B cell (primary cell): ENCODE results near the gene ARHGEF7. TPM values are rescaled to one million over a fixed set of nuclear protein-coding genes. Genes with fewer than 3 reads are reported as not detected.

ENCODE experiments used
- ATAC-seq: fragments of 200-7000 bp; cut with Tn5 transposase; one replicate; pipeline ENCODE4 v1.10.0; 2021; ENCODE audit warnings: low read depth, mild to moderate bottlenecking, moderate number of reproducible peaks, moderate library complexity
- CTCF ChIA-PET: fragments of 350-600 bp; sonication (Branson Sonifier 250); formaldehyde crosslinking; loops from one replicate; lab custom pipeline; 2021; ENCODE audit warnings: antibody characterized with exemption, inconsistent platforms; lab: Charles Lee
- POLR2A ChIA-PET: fragments of 350-600 bp; sonication (Branson Sonifier 250); formaldehyde crosslinking; loops from one replicate; lab custom pipeline; 2021; ENCODE audit warnings: antibody characterized with exemption; lab: Charles Lee
- DNase-seq: peaks from one replicate; pipeline ENCODE4 v3.0.0; 2013
- H2AFZ ChIP-seq: 2 replicates; pipeline ENCODE4 v1.6.1; 2012; ENCODE audit warnings: mild to moderate bottlenecking, low read depth, low read length; ENCODE audit not compliant: insufficient read depth, poor library complexity, severe bottlenecking
- H3K27ac ChIP-seq, 2 donors: 1 replicate in 1 of 2; 2 replicates in 1 of 2; pipeline ENCODE4 v1.5.1; 2012 to 2013; ENCODE audit warnings: low read length in 2 of 2, mild to moderate bottlenecking in 2 of 2, moderate library complexity in 1 of 2
- H3K27me3 ChIP-seq, 4 experiments: fragments of 200-600 bp in 1 of 4; sonication (generic) in 1 of 4; replicated peaks in 1 of 4; 1 replicate in 2 of 4; 2 replicates in 2 of 4; pipeline versions ENCODE4 v1.6.1 to v1.7.0; 2013 to 2016; ENCODE audit warnings: low read length in 3 of 4, mild to moderate bottlenecking in 2 of 4, mixed read lengths in 1 of 4, moderate library complexity in 1 of 4; ENCODE audit not compliant: insufficient read depth in 4 of 4, control insufficient read depth in 3 of 4; ENCODE audit errors: control extremely low read depth in 1 of 4
- H3K36me3 ChIP-seq, 2 experiments: replicated peaks in 1 of 2; 1 replicate in 1 of 2; 2 replicates in 1 of 2; pipeline versions ENCODE4 v1.6.1 to v1.7.1; 2013; ENCODE audit warnings: low read length in 1 of 2; ENCODE audit not compliant: insufficient read depth in 2 of 2, control insufficient read depth in 1 of 2; ENCODE audit errors: control extremely low read depth in 1 of 2, extremely low read depth in 1 of 2
- H3K4me1 ChIP-seq, 2 donors: fragments of 200-600 bp in 1 of 2; sonication (generic) in 1 of 2; 1 replicate in 1 of 2; 2 replicates in 1 of 2; pipeline versions ENCODE4 v1.5.1 to v1.6.1; 2013 to 2017; ENCODE audit warnings: low read length in 2 of 2; ENCODE audit not compliant: control insufficient read depth in 2 of 2, insufficient read depth in 2 of 2
- H3K4me2 ChIP-seq: replicated peaks from 2 replicates; pipeline ENCODE3; 2012; ENCODE audit warnings: mild to moderate bottlenecking, low read depth, low read length; ENCODE audit not compliant: poor library complexity, severe bottlenecking
- H3K4me3 ChIP-seq, 5 experiments: fragments of 200-600 bp in 1 of 5; sonication (generic) in 1 of 5; 1 replicate in 3 of 5; 2 replicates in 2 of 5; pipeline versions ENCODE4 v1.5.1 to v1.7.0; 2011 to 2016; ENCODE audit warnings: low read length in 4 of 5, mild to moderate bottlenecking in 4 of 5, low read depth in 2 of 5, control low read depth in 1 of 5, moderate library complexity in 1 of 5; ENCODE audit not compliant: insufficient read depth in 1 of 5; ENCODE audit errors: control extremely low read depth in 1 of 5, extremely low read depth in 1 of 5
- H3K79me2 ChIP-seq: fragments of 200-600 bp; sonication (generic); one replicate; pipeline ENCODE4 v1.6.0; 2016; ENCODE audit warnings: low read length; ENCODE audit not compliant: control insufficient read depth, insufficient read depth
- H3K9ac ChIP-seq: fragments of 200-600 bp; sonication (generic); 2 replicates; pipeline ENCODE4 v1.6.1; 2017; ENCODE audit warnings: mild to moderate bottlenecking, low read length, moderate library complexity
- H3K9me3 ChIP-seq, 3 donors: one replicate each; pipeline versions ENCODE4 v1.6.1 to v1.7.1; 2013; ENCODE audit warnings: low read length in 2 of 3; ENCODE audit not compliant: control insufficient read depth in 2 of 3, insufficient read depth in 1 of 3; ENCODE audit errors: control extremely low read depth in 1 of 3
- H4K20me1 ChIP-seq: 2 replicates; pipeline ENCODE4 v1.6.0; 2012; ENCODE audit warnings: mild to moderate bottlenecking, low read length; ENCODE audit not compliant: insufficient read depth, control insufficient read depth, poor library complexity, severe bottlenecking
- H3K27ac Mint-ChIP-seq: one replicate; pipeline ENCODE4 v1.8.0; 2021; ENCODE audit warnings: mixed read lengths
- H3K27me3 Mint-ChIP-seq: one replicate; pipeline ENCODE4 v1.8.0; 2021; ENCODE audit warnings: mixed read lengths
- H3K4me1 Mint-ChIP-seq: one replicate; pipeline ENCODE4 v1.8.0; 2021; ENCODE audit warnings: mixed read lengths
- H3K4me3 Mint-ChIP-seq: one replicate; pipeline ENCODE4 v1.8.0; 2021; ENCODE audit warnings: mixed read lengths
- H3K9me3 Mint-ChIP-seq: one replicate; pipeline ENCODE4 v1.8.0; 2022; ENCODE audit warnings: mixed read lengths; ENCODE audit not compliant: insufficient read depth
- EZH2 ChIP-seq: IDR thresholded peaks from 2 replicates; pipeline ENCODE4 v1.6.1; 2012; ENCODE audit warnings: borderline replicate concordance, low read depth, mild to moderate bottlenecking, moderate library complexity, low read length; ENCODE audit not compliant: insufficient read depth, poor library complexity, severe bottlenecking
- WGBS: methylation state at CpG from one replicate; pipeline ENCODE4 v1.1.5; 2013; ENCODE audit warnings: missing lambda C conversion rate; ENCODE audit not compliant: insufficient coverage; 5-methylcytosine and 5-hydroxymethylcytosine counted together
- intact Hi-C: fragments of 100-400 bp; cut with micrococcal nuclease; formaldehyde crosslinking; loops from one replicate; pipeline ENCODE4 v1.10.0; 2022
- polyA plus RNA-seq: library from polyadenylated mRNA; depleted of rRNA; stranded (reverse); fragments of >200 nt; gene quantifications from 2 replicates; pipeline ENCODE4 v1.2.3, GENCODE V29; 2012
- total RNA-seq, 2 donors: library from RNA; stranded (reverse); fragments of 120-200 nt in 1 of 2; gene quantifications; 1 replicate in 1 of 2; 2 replicates in 1 of 2; pipeline versions ENCODE4 v1.2.3 to v1.2.4, GENCODE V29; 2013 to 2022
- TF ChIP-seq, protein P1 (sequence below): fragments of 200-600 bp; IDR thresholded peaks from one replicate; pipeline ENCODE4 v1.8.0; 2022; ENCODE audit warnings: antibody characterized with exemption, mild to moderate bottlenecking

Gene ARHGEF7
- total and polyA plus RNA-seq, 2 donors (not counting 1 experiment from before 2014, with no cell fraction given): 62.3 to 125 TPM

GRCh38 chr13:111225166-111225565 lies 110.1 kb downstream of the ARHGEF7 start:
- Histone ChIP-seq H4K20me1 (peaks cover 64% of the 10 kb centered on the region), H3K79me2 (peaks cover 79% of the 10 kb centered on the region), H3K4me2 (no peak overlapping the region), H3K9ac (no peak overlapping the region), H3K27ac (no peak overlapping the region), H3K4me1 (no peaks in the 10 kb centered on the region), H3K36me3 (peaks cover 5 to 47% of the 10 kb centered on the region in 2 experiments), H2AFZ (no peak overlapping the region), H3K27me3 (no peaks in the 10 kb centered on the region), H3K9me3 (no peaks in the 10 kb centered on the region), H3K4me3 (no peak overlapping the region)
- Mint-ChIP-seq H3K4me1 (peaks cover 14% of the 10 kb centered on the region), H3K9me3 (no peaks in the 10 kb centered on the region), H3K4me3 (no peak overlapping the region), H3K27me3 (no peaks in the 10 kb centered on the region), H3K27ac (no peak overlapping the region)
- ChIA-PET POLR2A (no interaction called here), CTCF (interaction anchor here (0.8 to 7.1 kb wide), 16 partner anchors 9 to 1381 kb away, joined by 3 to 95 read pairs (median 4); no protein-coding TSS in a partner anchor)
- DNase-seq (no peak), ATAC-seq (no peak)
- intact Hi-C loops: no loop called here
- WGBS: 90% methylated on average over 2 of the region's 6 CpGs
- TF ChIP-seq EZH2: no peak
- TF ChIP-seq, protein P1, sequence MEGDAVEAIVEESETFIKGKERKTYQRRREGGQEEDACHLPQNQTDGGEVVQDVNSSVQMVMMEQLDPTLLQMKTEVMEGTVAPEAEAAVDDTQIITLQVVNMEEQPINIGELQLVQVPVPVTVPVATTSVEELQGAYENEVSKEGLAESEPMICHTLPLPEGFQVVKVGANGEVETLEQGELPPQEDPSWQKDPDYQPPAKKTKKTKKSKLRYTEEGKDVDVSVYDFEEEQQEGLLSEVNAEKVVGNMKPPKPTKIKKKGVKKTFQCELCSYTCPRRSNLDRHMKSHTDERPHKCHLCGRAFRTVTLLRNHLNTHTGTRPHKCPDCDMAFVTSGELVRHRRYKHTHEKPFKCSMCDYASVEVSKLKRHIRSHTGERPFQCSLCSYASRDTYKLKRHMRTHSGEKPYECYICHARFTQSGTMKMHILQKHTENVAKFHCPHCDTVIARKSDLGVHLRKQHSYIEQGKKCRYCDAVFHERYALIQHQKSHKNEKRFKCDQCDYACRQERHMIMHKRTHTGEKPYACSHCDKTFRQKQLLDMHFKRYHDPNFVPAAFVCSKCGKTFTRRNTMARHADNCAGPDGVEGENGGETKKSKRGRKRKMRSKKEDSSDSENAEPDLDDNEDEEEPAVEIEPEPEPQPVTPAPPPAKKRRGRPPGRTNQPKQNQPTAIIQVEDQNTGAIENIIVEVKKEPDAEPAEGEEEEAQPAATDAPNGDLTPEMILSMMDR: no peak

DNA sequence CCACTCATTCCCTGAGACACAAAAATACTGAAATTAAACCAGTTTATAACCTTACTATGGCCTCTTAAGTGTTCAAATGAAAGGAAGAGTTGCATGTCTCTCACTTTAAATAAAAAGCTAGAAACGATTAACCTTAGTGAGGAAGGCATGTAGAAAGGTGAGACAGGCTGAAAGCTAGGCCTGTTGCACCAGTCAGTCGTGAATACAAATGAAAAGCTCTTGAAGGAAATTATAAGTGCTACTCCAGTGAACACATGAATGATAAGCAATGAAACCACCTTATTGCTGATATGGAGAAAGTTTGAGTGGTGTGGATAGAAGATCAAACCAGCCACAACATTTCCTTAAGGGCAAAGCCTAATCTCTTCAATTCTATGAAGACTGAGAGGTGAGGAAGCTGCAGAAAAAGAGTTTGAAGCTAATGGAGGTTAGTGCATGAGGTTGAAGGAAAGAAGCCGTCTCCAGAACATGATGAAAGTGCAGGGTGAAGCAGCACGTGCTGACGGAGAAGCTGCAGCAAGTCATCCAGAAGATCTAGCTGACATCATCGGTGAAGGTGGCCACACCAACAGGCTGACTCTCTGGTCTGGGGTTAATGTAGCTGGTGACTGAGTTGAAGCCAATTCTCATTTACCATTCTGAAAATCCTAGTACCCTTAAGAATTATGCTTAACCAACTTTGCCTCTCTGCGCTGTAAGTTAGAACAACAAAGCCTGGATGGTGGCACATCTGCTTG lies 110.9 kb downstream of the ARHGEF7 start:
- ATAC-seq (no peak), DNase-seq (no peak)
- peaks cover 85% of the 10 kb centered on the region for H3K79me2 ChIP-seq
- H3K4me3 ChIP-seq: no peak overlapping the region
- no peaks in the 10 kb centered on the region for H3K4me1 ChIP-seq
- H3K27me3 Mint-ChIP-seq: no peaks in the 10 kb centered on the region
- H3K27me3 ChIP-seq: no peaks in the 10 kb centered on the region
- H4K20me1 ChIP-seq: peaks cover 66% of the 10 kb centered on the region
- WGBS: 100% methylated on average over 4 of the region's 7 CpGs
- H3K9ac ChIP-seq: no peak overlapping the region
- no peaks in the 10 kb centered on the region for H3K9me3 Mint-ChIP-seq
- no peak overlapping the region for H3K27ac ChIP-seq
- no peak overlapping the region for H2AFZ ChIP-seq
- POLR2A ChIA-PET: no interaction called here
- intact Hi-C loops: no loop called here
- peaks cover 0 to 46% of the 10 kb centered on the region in 2 experiments for H3K36me3 ChIP-seq
- H3K9me3 ChIP-seq: no peaks in the 10 kb centered on the region
- H3K27ac Mint-ChIP-seq: no peak overlapping the region
- H3K4me1 Mint-ChIP-seq: peaks cover 14% of the 10 kb centered on the region
- TF ChIP-seq, protein P1: no peak
- no peak for TF ChIP-seq EZH2
- CTCF ChIA-PET: interaction anchor here (0.8 to 7.1 kb wide), 7 partner anchors 8 to 770 kb away, joined by 3 to 95 read pairs (median 5); no protein-coding TSS in a partner anchor
- no peak overlapping the region for H3K4me2 ChIP-seq
- no peak overlapping the region for H3K4me3 Mint-ChIP-seq
